GM21576 (cell line): ENCODE measurements around the gene PC.
"Not testable (repeated sequence)": the region's sequence is repeated elsewhere in the genome, so short reads cannot be mapped to it uniquely, and the experiment has no call there.

Experiments used
- ATAC-seq: cut with Tn5 transposase; IDR thresholded peaks from one replicate; pipeline ENCODE4 v1.9.1; 2021; ENCODE audit warnings: mild to moderate bottlenecking, moderate library complexity; ENCODE audit not compliant: unreplicated experiment

PC gene

GRCh38 chr11:66800720-66801428 is 157.3 kb downstream of the PC start:
- peak; percentile 64 for ATAC-seq

GRCh38 chr11:66799815-66800214 is 158.4 kb downstream of the PC start:
- not testable (repeated sequence) for ATAC-seq
